Measurements from ENCODE around the gene BABAM2. TPM values are rescaled to one million over a fixed set of nuclear protein-coding genes. Genes with fewer than 3 reads are reported as not detected.

BABAM2 gene
- total RNA-seq, 1 donor from 2014 or later = 35.3 TPM

DNA sequence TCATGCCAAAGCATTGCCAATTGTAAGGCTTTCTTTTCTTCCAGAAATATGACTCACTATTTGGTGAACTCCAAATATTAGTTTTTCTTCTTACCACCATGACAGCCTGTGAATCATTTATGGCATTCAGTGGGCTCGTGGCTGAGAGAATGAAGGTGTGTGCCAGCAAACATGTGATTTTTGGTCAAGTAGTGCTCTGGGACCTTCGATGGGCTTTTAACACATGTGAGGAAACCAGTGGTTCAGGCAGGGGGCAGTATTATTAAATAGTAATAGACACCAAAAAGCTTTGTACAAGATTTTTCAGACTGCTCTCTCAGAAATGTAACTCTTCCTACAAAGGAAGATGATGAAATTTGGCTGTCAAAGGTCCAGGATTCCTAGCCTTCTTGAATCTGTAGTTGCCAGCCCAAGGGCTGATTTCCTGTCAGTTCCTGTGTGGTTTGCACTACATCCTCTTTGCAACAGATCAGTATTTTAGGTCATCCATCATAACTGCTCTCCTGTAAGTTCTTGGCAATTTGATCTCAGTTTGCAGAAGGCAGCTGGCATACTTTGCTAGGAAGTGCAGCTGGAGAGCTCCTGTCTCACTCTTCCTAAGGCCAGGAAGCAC lies 64.3 kb downstream of the BABAM2 start:
- no peak overlapping the region for H3K4me3 ChIP-seq (ENCODE audit: low read depth, low read length)
- peak; percentile 86 for DNase-seq (ENCODE audit: low read depth)
- no peaks in the 10 kb centered on the region for H3K36me3 ChIP-seq (ENCODE audit: control insufficient read depth, insufficient read depth, low read length)
- H3K27me3 ChIP-seq (ENCODE audit: control insufficient read depth, insufficient read depth, low read length) = no peaks in the 10 kb centered on the region
- TF ChIP-seq, protein P1, sequence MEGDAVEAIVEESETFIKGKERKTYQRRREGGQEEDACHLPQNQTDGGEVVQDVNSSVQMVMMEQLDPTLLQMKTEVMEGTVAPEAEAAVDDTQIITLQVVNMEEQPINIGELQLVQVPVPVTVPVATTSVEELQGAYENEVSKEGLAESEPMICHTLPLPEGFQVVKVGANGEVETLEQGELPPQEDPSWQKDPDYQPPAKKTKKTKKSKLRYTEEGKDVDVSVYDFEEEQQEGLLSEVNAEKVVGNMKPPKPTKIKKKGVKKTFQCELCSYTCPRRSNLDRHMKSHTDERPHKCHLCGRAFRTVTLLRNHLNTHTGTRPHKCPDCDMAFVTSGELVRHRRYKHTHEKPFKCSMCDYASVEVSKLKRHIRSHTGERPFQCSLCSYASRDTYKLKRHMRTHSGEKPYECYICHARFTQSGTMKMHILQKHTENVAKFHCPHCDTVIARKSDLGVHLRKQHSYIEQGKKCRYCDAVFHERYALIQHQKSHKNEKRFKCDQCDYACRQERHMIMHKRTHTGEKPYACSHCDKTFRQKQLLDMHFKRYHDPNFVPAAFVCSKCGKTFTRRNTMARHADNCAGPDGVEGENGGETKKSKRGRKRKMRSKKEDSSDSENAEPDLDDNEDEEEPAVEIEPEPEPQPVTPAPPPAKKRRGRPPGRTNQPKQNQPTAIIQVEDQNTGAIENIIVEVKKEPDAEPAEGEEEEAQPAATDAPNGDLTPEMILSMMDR (IDR thresholded peaks at IDR 0.05; ENCODE audit: insufficient read depth, low read length, poor library complexity, severe bottlenecking) = peak; percentile 19

DNA sequence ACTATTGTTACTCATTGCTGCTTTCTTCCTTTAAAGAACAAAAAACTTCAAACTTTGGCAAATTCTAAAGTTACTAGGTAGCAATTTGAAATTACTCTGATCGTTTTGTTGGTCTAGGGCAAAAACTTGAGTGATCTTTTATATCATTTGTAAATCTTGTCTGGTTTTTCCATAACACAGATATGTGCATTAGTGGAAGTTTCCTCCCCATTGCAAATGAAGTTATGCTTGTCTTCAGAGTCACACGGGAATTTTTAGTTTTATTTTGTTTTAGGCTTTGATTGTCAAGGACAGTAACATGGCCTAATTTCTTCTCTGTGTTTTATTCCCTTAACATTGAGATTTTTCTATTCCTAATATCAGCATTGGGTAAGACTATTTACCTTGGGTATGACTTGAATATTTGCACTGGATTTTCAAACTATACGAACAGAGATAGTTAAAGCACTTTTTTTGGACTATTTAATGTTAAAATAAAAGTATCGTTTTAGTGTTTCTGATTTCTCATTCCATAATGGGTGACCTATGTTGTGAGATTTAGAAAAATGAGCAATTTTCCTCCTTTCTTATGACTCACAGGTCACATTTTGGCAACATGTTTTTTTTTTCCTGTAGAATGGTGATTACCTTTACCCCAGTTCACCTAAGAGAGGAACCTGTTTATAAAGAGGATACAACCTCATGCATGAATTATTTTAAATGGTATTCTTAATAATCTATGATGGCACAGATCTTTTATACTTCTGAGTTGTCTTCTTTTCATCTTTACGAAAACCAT lies 65.0 kb downstream of the BABAM2 start:
- Histone ChIP-seq H3K4me3 (ENCODE audit: low read depth, low read length) (no peak overlapping the region), H3K36me3 (ENCODE audit: control insufficient read depth, insufficient read depth, low read length) (no peaks in the 10 kb centered on the region), H3K27me3 (ENCODE audit: control insufficient read depth, insufficient read depth, low read length) (no peaks in the 10 kb centered on the region)
- no peak for DNase-seq (ENCODE audit: low read depth)
- TF ChIP-seq, protein P1 (IDR thresholded peaks at IDR 0.05; ENCODE audit: insufficient read depth, low read length, poor library complexity, severe bottlenecking) = no peak

DNA sequence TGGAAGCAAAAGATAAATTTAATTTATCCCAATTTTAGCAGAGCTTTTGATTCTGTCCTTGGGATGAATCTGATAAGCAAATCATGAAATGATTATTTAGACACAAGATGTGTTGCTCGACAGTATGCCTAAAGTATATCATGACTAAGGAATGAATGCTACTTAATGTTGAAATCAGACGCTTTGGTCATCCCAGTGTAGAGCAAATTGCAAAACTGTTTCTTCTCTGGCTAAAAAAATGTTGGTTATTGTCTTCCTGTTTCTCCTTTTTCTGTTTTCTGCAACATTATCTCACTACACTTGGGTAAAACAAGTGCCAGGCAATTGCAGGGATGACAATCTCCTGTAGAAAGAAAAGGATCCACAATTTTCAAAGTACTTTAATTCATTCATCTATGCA lies 66.4 kb downstream of the BABAM2 start:
- TF ChIP-seq, protein P1 (IDR thresholded peaks at IDR 0.05; ENCODE audit: insufficient read depth, low read length, poor library complexity, severe bottlenecking) = no peak
- Histone ChIP-seq H3K27me3 (ENCODE audit: control insufficient read depth, insufficient read depth, low read length) (no peaks in the 10 kb centered on the region), H3K4me3 (ENCODE audit: low read depth, low read length) (no peak overlapping the region), H3K36me3 (ENCODE audit: control insufficient read depth, insufficient read depth, low read length) (no peaks in the 10 kb centered on the region)
- DNase-seq (ENCODE audit: low read depth) = no peak

DNA sequence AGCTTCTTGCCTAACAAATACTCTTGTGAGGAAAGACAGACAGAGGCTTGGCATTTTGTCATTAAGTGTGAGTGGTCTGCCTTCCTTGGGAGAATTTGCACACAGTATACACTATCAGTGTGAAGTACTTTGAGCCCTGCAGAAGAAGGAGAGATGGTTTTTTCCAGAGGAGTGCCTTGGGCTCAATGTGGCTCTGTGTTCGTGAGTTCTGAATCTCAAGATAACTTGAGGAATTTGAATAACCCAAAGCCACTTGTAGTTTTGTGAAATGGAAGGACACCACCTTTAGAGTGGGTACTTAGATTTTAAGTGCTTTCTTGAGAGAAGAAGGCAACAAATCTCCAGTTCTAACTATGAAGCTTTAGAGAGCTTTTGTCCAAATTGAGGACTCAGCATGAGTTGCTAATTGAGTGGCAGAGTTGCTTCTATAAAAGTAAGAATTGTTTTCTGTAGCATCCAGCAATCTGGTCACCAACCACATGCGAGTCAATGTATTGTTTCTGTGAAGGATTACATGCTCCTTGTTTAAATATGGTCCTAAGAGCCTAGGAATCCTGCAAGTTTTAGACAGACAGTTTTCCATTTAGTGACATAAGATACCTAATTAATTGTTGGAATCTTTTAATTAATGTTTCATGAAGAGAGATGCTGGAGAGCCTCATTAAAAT lies 68.3 kb downstream of the BABAM2 start:
- TF ChIP-seq, protein P1 (IDR thresholded peaks at IDR 0.05; ENCODE audit: insufficient read depth, low read length, poor library complexity, severe bottlenecking) = no peak
- no peaks in the 10 kb centered on the region for H3K27me3 ChIP-seq (ENCODE audit: control insufficient read depth, insufficient read depth, low read length)
- no peak overlapping the region for H3K4me3 ChIP-seq (ENCODE audit: low read depth, low read length)
- no peak for DNase-seq (ENCODE audit: low read depth)
- H3K36me3 ChIP-seq (ENCODE audit: control insufficient read depth, insufficient read depth, low read length) = no peaks in the 10 kb centered on the region

DNA sequence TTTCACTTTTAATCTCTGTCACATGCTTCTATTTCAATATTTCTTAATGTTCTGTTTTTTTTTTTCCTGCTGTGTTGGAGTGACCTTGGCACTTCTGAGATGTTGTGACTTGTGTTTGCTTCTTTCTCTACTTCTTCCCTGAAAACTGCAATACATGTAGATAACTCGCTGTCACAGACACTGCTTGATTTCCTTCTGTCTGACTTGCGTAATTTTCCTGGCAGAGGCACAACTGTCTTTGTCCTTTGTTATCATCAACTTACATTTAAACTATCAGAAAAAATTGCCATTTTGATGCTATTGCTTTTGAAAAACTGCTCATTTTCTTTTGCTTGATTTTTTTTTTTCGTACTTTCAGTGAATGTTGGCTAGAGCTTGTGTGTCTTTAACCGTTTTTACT lies 69.0 kb downstream of the BABAM2 start:
- Histone ChIP-seq H3K36me3 (ENCODE audit: control insufficient read depth, insufficient read depth, low read length) (no peaks in the 10 kb centered on the region), H3K27me3 (ENCODE audit: control insufficient read depth, insufficient read depth, low read length) (no peaks in the 10 kb centered on the region), H3K4me3 (ENCODE audit: low read depth, low read length) (no peak overlapping the region)
- TF ChIP-seq, protein P1 (IDR thresholded peaks at IDR 0.05; ENCODE audit: insufficient read depth, low read length, poor library complexity, severe bottlenecking) = no peak
- DNase-seq (ENCODE audit: low read depth) = no peak
